NCI-H748 treated with DMSO at 0.1 percent for 48 hours (cell line): ENCODE data around the gene IGSF21.

Experiments used
- DNase-seq: peaks from one replicate; lab custom pipeline; 2025; lab: John Stamatoyannopoulos, UW

Gene IGSF21

DNA sequence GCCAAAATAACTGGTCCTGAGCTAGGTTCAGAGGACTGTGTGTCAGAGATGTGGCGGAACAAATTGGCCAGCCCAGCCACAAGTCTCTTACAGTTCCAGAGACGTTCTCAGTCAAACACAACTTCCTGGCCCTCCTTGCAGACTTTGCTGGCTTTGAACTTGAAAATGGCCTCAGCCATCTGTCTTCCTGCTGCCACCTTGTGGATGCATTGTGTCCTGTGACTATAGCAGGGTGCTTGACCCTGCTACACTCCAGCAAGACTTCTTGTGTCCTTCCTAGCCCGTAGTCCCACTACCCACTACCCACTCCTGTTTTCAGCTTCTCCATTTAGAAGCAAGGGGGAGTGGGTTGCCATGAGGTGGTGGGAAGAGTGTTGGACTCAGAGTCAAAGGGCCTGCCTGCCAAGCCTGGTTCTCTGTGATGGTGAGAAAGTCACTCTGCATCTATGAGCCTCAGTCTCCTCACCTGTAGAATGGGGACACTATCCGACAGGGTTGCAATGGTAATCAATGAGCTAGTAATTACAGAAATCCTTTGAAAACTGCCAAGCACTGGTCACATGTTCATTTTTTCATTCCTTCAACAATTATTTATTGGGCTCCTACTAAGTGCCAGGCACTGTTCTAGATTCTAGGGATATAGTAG, 109.9 kb downstream of the IGSF21 start:
- no peak for DNase-seq

DNA sequence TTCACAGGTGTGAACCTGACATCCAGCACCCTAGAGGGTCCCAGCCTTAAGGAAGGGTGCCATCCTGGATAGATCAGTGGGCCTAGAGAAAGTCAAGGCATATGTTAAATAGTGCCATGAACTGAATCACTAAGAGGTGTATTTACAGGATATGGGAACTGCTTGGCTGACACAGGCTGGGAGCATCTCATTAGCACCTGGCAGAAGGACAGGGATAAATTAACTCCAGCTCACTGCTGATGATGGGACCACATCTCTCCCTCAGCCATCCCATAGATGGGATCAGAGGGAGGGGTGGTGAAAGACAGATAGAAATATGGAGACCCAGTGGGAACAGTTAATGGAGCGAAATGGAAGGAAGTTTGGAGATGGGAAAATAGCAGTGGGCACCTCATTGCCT, 122.0 kb downstream of the IGSF21 start:
- DNase-seq = no peak

DNA sequence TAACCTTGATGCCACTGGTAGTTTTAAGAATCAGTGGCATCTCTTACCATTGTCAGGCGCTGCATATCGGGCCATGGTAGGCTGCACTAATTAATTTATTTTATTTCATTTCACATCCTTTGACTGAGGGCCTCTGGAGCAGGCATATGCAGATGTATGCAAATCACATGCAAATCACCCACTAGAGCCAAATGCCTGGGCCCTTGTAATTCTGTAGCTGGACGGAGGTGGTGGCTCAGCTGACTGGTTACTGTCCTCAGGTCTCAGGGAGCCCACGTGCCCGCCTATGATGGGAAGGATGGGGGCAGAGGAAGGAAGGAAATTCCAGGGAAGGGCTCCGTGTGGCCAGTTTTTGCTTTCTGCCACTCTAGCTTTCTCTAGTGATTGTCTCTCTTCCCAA, 122.7 kb downstream of the IGSF21 start:
- DNase-seq = no peak

DNA sequence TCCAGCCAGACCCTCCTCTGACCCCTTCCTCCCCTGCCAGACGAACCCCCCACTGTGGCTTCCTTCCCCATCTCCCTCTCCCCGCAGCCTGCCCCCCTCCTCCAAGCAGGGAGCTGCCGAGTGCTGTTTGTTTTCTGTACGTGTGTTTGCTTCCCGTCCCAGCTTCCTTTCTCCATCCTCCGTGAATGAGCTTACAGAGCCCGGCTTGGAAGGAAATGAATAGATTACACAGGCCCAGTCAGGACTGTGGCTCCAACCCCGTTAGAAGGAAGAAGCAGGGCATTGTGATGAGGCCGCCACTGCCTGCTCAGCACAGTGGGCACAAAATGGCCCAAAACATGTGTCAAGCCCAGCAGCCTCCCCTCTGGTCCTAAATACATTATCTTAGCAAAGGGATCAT, 123.2 kb downstream of the IGSF21 start:
- no peak for DNase-seq

DNA sequence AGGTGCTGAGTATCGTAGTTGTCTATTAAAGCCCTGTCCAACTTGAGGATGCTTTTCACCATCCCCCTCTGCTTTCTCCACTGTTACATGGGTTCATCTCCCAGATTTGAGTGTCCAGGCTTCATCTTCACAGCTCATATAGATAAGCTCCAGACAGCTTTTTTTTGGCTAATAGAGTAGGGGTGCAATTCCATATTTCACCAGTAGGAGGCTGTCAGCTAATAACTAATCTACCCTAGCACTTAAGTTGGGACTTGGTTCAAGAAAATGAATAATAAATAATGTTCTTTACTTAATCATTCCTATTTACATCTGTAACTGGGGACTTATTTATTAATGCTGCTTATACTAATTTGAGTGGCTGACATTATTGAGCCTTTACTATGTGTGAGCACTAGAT, 124.5 kb downstream of the IGSF21 start:
- no peak for DNase-seq

DNA sequence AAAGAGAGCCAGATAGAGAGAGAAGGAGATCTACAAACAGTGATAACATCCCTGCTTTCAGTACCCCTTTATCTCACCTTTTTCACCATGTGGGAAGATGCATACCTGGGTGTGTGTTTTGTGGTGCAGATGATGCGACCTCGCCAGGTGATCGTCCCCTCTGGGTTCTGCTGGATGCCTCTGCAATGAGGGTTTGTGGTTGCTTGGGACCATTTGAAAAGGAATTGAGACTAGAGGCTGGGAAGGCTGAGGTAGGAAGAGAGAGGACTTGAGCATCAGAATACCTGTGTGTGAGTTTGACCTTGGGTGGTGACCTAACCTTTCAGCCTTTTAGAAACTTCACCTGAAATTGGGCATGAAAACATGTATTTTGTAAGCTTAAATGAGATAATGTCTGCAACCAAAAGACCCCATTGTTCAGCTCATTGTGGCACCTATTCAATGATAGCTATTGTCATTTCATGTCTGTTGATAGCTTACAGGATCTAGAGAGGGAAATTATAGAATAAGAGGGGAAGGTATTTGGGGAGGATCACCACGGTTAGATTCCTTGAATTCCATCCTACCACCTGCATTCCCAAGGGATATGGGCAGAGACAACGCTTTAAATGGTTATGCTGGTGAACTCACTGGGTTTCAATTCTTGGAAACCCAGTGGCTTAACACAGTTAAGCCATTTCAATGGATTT, 125.7 kb downstream of the IGSF21 start:
- no peak for DNase-seq

DNA sequence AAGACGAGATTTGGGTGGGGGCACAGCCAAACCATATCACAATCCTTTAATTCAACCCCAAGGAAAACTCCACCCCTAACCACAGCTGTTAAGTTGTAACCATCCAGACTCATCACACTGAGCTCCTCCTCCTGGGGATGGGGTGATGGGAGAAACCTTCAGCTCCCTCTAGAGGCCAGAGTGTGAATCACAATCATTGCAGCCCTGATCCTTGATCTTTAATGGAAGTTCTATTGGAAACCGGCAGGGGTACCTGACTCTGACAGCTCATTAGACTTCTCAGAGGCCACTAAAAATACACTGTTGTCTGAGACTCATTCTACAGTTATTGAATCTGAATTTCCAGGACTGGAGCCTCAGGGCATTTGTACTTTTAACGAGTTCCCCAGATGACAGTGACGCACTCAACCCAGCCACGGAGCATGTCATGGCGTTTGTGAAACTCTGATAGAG, 127.2 kb downstream of the IGSF21 start:
- no peak for DNase-seq

DNA sequence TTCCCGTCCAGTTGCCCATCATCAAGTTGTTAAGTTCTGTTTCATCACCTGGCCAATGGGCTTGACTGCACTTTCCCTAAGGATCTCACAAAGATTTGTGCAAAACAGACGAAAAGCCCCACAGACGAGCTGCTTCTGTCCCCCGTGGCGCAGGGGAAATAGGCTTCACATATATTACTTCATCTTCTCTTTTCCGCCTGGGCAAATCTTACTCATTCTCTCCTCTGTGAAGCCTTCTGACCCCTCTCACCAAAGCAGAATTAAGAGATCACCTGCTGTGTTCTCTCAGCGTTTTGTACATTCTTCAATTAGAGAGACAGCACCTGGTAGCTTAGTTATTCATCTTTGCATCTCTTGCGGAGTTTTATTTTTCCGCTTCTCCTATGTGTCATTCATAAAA, 129.8 kb downstream of the IGSF21 start:
- DNase-seq = no peak

DNA sequence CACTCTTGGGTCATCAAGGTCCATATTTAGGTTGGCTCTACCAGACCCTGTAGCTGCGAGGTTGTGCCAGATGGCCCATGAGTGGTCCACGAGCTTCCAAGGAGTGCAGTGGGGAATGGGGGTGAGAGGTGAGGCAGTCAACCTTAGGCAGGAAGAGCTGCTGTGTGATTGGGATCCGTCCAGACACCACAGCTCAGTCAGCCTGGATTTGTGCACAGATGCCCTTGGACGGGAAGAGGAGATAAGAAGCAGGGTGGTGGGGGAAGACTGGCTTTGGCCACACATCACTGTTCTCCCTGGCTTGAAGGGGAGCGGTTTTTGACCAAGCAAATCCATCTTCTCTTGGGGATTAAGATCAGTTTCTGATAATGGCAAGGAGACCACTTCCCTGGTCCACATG, 130.6 kb downstream of the IGSF21 start:
- DNase-seq = no peak

DNA sequence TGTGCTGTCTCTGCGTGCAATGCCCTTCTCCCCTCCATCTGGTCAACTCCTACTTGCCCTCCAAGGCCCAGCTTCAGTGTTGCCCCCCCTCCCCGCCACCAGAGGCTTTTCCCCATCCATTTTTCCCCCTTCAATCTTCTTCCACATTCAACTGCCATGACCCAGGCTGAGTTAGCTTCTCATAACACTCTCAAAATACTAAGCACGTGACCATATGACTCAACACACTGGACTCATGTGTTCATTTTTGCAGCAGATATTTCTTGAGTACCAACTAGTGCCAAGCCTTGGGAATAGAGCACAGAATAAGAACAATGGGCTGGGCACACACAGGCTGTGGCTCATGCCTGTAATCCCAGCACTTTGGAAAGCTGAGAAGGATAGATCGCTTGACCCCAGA, 132.1 kb downstream of the IGSF21 start:
- no peak for DNase-seq

DNA sequence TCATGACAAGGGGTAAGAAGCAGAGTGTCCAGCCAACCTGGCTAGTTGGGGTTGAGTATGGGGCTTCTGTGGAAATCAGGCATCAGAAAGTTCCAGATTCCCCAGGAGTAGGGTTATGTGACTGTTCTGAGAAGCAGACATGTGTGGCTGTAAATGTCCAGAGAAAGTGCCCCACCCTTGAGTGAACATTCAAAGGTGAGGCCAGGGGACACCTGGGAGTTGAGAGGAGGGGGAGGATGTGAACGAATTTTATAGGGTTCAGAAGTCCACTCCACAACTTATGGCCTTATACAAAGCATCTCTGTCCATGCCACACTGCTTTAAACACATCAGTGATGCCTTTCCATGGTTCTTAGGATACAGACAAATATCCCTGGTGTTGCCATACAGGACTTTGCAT, 133.3 kb downstream of the IGSF21 start:
- DNase-seq = no peak

DNA sequence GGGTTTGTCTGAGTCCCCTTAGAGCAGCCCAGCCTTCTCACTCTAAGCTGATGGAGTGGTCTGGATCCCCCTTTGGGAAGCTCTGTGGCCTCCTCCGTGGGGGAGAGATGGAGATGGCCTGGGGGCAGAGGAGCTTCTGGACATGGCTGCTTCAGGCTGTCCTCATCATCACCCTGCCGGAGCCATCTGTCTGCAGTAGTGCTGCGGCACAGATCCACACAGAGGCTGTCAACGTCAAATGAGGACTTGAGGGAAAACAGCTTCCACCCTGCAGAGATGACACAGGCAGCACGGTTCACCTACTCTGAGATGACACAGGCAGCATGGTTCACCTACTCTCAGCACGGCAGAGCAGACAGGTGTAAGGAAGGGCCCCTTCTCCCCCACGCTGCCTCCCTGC, 134.3 kb downstream of the IGSF21 start:
- no peak for DNase-seq

DNA sequence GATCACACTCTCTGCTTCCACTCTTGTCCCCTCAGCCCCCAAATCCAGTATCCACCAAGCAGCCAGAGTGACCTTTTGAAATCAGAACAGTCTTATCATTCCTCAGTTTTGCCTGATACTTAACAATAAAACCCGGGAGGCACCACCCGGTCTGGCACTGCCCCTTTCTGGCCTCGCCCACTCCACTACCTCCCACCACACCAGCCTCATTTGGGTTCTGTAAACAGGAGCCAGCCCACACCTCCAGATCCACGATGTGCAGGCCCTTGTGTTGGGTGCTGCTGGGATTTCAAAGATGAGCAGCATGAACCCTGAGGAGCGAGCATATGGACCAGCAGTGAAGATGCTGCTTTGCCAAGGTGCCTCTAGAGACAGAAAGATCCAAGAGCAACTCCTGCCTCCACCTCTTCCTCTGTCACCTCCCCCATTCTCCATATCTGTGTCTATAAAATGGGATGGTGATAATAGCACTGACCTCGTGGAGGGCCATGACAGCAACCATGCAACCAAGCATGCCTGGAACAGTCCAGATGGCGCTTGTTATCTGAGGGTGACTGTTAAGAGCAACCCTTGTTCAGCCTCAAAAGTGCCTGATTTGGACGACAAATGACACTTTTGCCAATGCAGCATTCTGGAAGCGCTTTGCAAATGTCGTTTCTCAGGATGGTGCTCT, 136.0 kb downstream of the IGSF21 start:
- no peak for DNase-seq

DNA sequence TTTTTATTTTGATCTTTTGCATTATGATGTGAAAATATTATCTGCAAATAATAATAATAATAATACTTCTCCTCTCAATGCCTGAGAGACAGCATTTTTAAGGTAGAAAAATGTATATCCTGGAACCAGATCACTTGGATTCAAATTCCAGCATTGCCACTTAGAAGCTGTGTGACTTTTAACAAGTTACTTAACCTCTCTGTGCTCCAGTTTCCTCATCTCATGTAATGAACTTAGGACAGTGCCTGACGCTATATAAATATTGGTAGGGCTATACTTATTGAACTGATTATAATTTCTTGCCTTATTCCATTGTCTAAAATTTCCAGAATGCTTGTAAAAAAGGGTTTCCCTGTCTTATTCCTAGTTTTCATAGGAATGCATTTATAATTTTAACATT, 137.2 kb downstream of the IGSF21 start:
- no peak for DNase-seq

DNA sequence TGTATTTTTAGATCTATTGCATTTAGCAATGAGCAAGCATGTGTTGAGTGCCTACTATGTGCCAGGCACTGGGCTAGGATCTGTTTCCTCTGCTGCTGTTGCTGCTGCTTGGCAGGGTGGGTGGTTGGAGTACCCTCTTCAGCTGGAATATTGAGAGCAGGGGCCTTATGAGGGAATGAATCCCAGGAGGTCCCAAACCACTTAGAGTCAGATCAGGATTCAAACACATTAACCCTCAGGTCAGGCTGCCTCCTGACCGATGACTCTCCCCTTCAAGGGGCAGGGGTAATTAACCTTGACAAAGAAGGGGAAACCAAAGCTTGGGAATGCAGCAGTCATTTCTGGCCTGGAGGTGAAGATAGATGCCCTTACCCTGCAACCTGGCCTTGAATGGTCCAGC, 138.0 kb downstream of the IGSF21 start:
- no peak for DNase-seq

DNA sequence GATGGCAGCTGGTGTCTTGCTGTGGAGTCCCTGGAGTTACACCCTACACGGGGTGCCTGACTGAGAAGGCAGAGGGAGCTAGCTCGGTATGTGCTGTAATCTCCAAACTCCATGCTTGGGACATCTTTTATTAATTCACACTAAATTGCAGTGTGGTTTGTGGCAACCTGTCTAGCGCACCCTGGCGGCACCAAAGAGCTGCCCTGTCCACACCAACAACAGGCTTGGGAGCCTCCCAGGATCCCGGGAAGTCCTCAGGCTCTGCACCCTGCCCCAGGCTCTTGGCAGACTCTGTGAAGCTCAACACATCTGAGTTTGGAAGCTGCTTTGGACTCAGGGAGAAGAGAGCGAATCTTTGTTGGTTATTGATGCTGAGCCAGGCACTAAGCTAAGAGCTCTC, 138.9 kb downstream of the IGSF21 start:
- no peak for DNase-seq

DNA sequence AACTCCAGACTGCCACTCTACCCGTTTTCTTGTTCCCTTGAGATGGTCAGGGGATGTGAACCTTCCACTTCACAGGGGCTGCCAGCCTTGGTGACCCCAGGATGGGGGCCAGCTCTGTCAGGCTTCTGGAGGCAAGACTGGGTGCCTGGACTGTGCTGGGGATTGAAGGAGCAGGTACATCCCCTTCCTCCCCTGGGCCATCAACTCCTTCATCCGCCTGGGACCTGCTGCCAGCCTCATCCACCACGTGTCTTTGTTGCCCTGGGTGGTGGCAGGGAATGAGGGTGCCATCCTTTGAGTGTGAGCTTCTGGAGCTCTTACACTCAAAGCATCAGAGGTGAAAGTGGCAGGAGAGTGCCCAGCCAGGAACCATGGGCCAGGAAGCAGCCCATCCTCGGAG, 139.6 kb downstream of the IGSF21 start:
- DNase-seq = no peak

DNA sequence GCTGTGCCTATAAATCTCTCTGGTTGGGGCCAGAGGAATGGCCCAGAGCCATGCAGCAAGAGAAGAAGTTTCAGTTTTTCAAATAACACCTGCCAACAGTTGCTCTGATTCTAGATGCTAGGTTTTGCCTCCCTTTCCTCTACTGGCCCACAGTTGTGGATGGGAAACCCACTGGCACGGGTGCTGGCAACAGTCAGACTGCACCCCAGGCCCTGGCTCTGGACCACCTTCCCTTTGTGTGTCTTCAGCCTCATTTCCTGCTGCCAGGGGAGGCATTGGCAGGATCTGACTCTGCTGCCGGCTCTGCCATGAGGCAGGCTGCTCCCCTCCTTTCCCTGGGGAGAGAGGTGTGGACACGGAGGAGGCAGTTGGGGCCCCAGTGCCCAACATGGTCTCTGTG, 142.0 kb downstream of the IGSF21 start:
- no peak for DNase-seq

DNA sequence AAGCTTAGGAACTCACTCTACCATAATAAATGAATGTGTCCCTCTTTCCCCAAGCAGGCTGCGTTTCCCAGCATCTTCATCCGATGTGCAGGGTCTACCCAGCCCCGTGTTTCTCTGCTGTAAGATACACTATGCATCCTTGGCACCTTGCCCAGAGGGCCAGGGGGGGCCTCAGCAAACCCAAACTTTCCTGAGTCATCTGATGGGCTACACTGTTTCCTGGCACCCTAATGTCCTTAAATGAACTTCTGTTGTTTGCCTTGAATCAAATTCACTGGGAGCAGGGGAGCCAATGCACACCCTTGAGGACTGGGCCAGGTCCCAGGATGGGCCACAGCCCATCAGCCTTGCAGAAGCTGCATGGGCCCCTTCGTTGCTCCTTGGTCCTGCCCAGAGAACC, 145.5 kb downstream of the IGSF21 start:
- DNase-seq = no peak

DNA sequence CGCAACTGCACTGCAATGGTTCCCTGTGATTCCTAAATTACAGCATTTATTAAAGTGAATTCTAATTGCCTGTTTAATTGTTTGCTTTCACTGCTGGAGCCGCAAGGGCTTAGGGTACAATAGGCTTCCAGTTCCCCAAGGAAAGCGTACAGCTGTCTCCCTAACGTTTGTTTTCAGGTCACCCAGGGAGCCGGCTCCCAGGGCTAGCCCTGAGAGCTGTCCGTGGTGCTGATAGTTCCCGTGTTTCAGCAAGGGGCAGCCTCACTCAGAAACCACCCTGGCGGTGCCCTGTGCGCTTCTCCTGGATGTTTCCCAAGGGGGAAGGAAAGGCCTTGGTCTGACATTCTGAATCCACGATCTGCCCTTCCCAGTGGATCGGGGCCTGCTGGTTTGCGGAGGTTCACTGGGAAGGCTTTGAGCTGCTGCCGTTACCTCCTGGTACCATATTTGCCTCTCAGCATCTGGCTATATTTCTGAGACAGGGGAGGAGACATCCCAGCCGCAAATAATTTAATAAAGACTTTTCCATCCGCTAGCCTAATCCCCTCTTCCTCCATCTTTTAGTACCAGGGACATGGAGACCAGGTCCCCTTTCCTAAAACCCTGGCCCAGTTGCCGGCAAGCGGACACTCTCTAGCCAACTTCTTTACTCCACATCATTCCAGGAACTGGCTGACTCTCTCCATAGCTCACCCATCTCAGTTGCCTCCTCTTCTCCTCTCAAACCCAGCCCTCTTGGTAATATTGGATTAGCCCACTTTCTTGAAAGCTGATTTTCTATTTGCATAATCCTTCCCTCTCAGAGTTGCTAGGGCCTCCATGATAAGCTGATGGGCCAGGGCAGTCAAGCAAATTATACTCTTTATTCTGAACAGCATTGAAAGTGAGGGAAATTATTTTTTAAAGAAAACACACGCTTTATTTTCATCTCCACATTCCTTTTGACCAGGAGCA, 149.0 kb downstream of the IGSF21 start:
- DNase-seq = no peak

DNA sequence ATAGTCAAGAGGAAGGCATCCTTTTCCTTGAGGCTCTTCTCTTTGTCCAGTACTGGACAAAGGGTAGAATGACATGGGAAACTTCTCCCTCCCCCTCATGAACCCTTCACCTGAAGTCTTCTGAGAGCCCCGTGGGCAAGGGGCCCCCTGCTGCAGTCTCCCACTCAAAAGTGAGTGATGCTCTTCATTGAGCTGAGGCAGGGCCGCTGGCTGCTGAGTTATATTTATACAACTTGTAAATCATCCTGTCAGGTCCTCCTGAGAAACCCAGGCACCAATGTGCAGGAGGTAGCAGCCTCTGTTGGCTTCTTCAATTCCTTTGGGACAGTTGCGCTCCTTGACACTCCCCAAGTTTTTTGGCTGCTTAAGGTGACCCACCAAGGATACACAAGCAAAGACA, 150.2 kb downstream of the IGSF21 start:
- DNase-seq = no peak

DNA sequence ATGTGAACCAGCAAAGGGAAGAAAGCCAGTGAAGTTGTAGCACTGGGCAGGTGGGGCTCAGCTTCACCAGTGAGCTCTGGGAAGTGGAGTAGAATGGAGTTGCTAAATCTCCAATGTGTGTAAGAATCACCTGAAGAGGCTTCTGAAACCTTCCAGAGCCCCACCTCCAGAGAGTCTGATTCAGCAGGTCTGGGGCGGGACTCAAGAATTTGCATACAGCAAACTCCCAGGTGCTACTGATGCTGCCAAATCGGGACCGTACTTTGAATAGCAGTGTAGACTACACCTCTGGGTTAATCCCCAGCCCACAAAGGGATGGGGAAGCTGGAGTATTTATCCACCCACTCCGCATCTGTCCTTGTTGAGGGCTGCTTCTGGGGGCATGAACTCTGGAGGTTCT, 154.3 kb downstream of the IGSF21 start:
- no peak for DNase-seq
